ENCODE measurements around the gene DYNC1LI2.
A peak's percentile ranks its signal among the peaks of the same experiment; 100 is the strongest.

DYNC1LI2 gene

DNA sequence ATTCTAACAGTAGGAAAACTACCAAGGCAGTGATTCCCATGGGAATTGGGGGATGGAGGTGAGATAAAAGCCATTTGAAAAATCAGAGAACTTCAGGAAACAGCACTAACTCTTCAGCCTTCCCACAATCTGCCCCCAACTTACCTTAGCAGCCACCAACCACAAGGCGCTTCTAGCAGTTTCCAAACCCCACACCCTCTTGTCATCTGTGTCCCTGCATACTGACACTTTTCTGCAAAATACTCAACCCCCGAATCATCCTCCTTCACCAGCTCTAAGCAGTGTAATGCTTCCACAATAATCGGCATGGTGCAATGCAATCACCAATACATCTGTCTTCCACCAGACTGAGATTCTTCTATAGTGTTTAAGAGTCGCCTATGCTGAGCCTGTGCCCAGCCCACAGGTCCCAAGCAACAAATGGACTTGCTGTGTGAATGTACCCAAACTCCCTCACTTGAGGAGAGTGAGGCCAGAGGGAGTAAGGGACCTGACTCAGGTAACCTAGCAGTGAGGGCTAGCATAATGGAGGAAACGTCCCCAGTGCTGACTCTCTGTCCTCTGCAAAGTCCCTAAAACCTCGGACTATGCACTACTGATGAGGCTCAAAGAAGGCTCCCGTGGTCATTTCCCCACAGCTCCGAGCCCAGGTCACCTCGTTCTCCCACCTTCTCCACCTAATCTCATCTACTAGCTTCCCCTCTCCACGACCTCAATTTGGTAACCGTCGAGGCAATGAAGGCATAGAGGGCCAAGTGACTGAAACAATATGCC lies 943 bp downstream of the DYNC1LI2 start:
- H3K9ac ChIP-seq (ENCODE audit: low read length): peak overlapping the region; percentile 90
- peak overlapping the region; percentile 98 for H3K18ac ChIP-seq (ENCODE audit: low read depth in 1 of 2, low read length in 2 of 2)
- H3K4ac ChIP-seq (ENCODE audit: low read depth in 1 of 2, low read length in 2 of 2): peak overlapping the region; percentile 86 to 96
- no peak overlapping the region for H2AK5ac ChIP-seq (ENCODE audit: low read length, severe bottlenecking)
- H2BK15ac ChIP-seq (ENCODE audit: low read depth, poor library complexity, severe bottlenecking): no peak overlapping the region
- H3K79me1 ChIP-seq (replicated peaks; ENCODE audit: low read length, poor library complexity, severe bottlenecking): peaks cover 1% of the 10 kb centered on the region
- no peak overlapping the region for H4K8ac ChIP-seq (ENCODE audit: low read length)
- H2AFZ ChIP-seq (ENCODE audit: low read depth, low read length): no peak overlapping the region
- H2BK120ac ChIP-seq (ENCODE audit: low read depth, low read length): no peak overlapping the region
- WGBS: 24% methylated on average over 12 of the region's 12 CpGs
- H3K27ac ChIP-seq (ENCODE audit: low read length, poor library complexity, severe bottlenecking): no peak overlapping the region
- H3K23ac ChIP-seq (ENCODE audit: low read length in 2 of 2): peak overlapping the region in 1 of 2 experiments; percentile 94
- H3K4me2 ChIP-seq (ENCODE audit: low read length, poor library complexity, severe bottlenecking): peak overlapping the region; percentile 78
- H2BK5ac ChIP-seq (ENCODE audit: low read depth, low read length, poor library complexity, severe bottlenecking): no peak overlapping the region
- H4K91ac ChIP-seq (ENCODE audit: low read length): peak overlapping the region; percentile 96
- peak overlapping the region; percentile 97 to 98 for H3K4me3 ChIP-seq (ENCODE audit: insufficient read depth in 1 of 2, low read depth in 1 of 2, low read length in 2 of 2)
- no peaks in the 10 kb centered on the region for H3K27me3 ChIP-seq (ENCODE audit: control insufficient read depth in 1 of 2, insufficient read depth in 1 of 2, low read length in 2 of 2)
- peak; percentile 20 for DNase-seq
- no peaks in the 10 kb centered on the region for H3K9me3 ChIP-seq (ENCODE audit: control insufficient read depth, low read length)
- H3K14ac ChIP-seq (ENCODE audit: low read length in 2 of 2): peak overlapping the region in 1 of 2 experiments; percentile 73
- peaks cover 23 to 45% of the 10 kb centered on the region in 2 experiments for H3K36me3 ChIP-seq (ENCODE audit: control insufficient read depth in 1 of 2, insufficient read depth in 2 of 2, low read depth in 1 of 2, low read length in 2 of 2)
- H3K4me1 ChIP-seq (ENCODE audit: control insufficient read depth, insufficient read depth, low read depth, low read length): peaks cover 7% of the 10 kb centered on the region
- H2BK12ac ChIP-seq (ENCODE audit: low read length in 2 of 2): no peak overlapping the region

DNA sequence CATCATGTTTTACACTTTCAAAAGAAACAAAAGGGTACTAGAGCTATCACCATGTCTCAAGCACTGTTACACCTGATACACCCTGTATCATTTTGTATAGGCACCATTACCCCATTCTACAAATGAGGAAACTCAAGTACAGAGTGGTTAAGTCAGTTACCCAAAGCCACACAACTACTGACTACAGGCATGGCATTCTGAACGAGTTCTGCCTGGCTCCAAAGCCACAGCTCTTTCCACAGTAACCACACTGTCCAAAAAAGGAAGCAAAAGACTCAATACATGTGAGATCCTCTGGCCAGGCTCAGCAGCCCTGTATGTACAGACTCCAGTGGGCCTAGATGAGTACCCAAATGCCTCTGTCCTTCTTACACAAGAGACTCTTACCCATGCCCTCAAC lies 4.7 kb downstream of the DYNC1LI2 start:
- Histone ChIP-seq H4K8ac (ENCODE audit: low read length) (no peak overlapping the region), H2BK12ac (ENCODE audit: low read length in 2 of 2) (no peak overlapping the region), H2BK15ac (ENCODE audit: low read depth, poor library complexity, severe bottlenecking) (no peak overlapping the region), H3K79me1 (replicated peaks; ENCODE audit: low read length, poor library complexity, severe bottlenecking) (peaks cover 3% of the 10 kb centered on the region), H3K4me3 (ENCODE audit: insufficient read depth in 1 of 2, low read depth in 1 of 2, low read length in 2 of 2) (no peak overlapping the region), H3K23ac (ENCODE audit: low read length in 2 of 2) (no peak overlapping the region), H3K4me2 (ENCODE audit: low read length, poor library complexity, severe bottlenecking) (no peak overlapping the region), H2AK5ac (ENCODE audit: low read length, severe bottlenecking) (no peak overlapping the region), H3K14ac (ENCODE audit: low read length in 2 of 2) (no peak overlapping the region), H3K9ac (ENCODE audit: low read length) (peak overlapping the region; percentile 14), H2BK120ac (ENCODE audit: low read depth, low read length) (no peak overlapping the region), H4K91ac (ENCODE audit: low read length) (no peak overlapping the region), H3K27ac (ENCODE audit: low read length, poor library complexity, severe bottlenecking) (no peak overlapping the region), H3K27me3 (ENCODE audit: control insufficient read depth in 1 of 2, insufficient read depth in 1 of 2, low read length in 2 of 2) (no peaks in the 10 kb centered on the region), H3K36me3 (ENCODE audit: control insufficient read depth in 1 of 2, insufficient read depth in 2 of 2, low read depth in 1 of 2, low read length in 2 of 2) (peaks cover 47 to 77% of the 10 kb centered on the region in 2 experiments), H3K4me1 (ENCODE audit: control insufficient read depth, insufficient read depth, low read depth, low read length) (peaks cover 9% of the 10 kb centered on the region), H2BK5ac (ENCODE audit: low read depth, low read length, poor library complexity, severe bottlenecking) (no peak overlapping the region), H3K4ac (ENCODE audit: low read depth in 1 of 2, low read length in 2 of 2) (no peak overlapping the region), H3K9me3 (ENCODE audit: control insufficient read depth, low read length) (no peaks in the 10 kb centered on the region), H3K18ac (ENCODE audit: low read depth in 1 of 2, low read length in 2 of 2) (no peak overlapping the region), H2AFZ (ENCODE audit: low read depth, low read length) (no peak overlapping the region)
- DNase-seq: peak; percentile 23
- 71% methylated on average over 1 of the region's 1 CpG for WGBS

DNA sequence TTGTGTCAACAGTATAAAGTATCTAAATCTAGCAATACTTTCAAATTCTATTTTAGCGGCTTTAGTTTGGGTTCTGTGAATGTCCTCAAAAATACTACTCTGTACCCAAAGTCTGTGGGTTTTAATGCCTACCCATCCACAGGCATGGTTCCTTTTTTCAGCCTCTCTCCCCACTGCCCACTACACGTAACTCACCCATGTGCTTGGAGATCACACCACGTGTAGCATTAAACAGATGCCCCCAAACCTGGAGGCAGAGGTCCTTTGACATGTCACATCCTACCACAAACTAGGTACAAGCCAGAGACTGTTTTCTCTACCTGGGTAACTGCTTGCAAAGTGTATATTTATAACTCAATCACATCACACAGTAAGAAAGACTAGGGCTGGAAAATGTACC lies 5.4 kb downstream of the DYNC1LI2 start:
- peaks cover 11% of the 10 kb centered on the region for H3K4me1 ChIP-seq (ENCODE audit: control insufficient read depth, insufficient read depth, low read depth, low read length)
- DNase-seq: no peak

DNA sequence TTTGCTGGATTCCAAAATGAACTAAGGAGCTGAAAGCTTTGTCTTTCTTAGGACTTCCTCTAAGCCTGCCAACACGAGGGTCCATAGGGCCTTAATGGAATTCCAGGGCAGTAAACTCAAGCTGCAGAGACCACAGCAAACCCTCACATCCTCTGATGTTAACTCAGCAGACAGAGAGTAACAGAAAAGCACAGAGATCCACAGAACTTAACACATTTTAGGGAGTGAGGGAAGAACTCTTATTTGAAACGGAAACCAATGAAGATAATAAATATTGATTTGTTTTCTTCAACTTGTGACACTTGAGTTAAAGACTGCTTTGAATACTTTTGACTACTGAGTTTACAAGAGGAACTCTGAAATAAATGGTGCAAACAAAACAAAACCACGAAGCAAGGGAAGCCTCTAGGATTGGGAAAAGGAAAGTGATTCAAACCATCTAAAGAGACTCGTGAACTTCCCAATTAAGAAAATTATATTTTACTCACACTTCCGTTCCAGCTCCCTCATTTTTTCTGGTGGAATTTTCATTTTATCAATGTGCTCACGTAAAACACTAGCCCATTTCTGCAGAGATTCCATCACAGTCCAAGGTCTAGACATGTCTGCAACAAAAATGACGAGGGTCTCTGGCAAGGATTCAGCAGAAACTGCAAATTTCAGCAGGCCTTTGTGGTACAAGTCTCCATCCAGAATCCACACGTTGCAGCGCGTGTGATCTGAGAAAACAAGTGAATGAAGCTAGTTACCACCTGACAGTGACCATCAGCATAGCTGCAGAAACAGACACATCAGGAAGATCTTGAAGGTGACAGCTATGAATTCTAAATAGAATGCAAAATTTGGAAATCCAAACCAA lies 9.2 kb downstream of the DYNC1LI2 start:
- no peak overlapping the region for H2BK5ac ChIP-seq (ENCODE audit: low read depth, low read length, poor library complexity, severe bottlenecking)
- H2BK120ac ChIP-seq (ENCODE audit: low read depth, low read length): no peak overlapping the region
- peak overlapping the region in 1 of 2 experiments; percentile 32 for H3K4me3 ChIP-seq (ENCODE audit: insufficient read depth in 1 of 2, low read depth in 1 of 2, low read length in 2 of 2)
- H3K79me1 ChIP-seq (replicated peaks; ENCODE audit: low read length, poor library complexity, severe bottlenecking): peaks cover 12% of the 10 kb centered on the region
- peak overlapping the region; percentile 31 for H2AK5ac ChIP-seq (ENCODE audit: low read length, severe bottlenecking)
- no peak overlapping the region for H2BK15ac ChIP-seq (ENCODE audit: low read depth, poor library complexity, severe bottlenecking)
- no peak overlapping the region for H2BK12ac ChIP-seq (ENCODE audit: low read length in 2 of 2)
- peak; percentile 53 for DNase-seq
- H3K4me1 ChIP-seq (ENCODE audit: control insufficient read depth, insufficient read depth, low read depth, low read length): peaks cover 12% of the 10 kb centered on the region
- peaks cover 56 to 83% of the 10 kb centered on the region in 2 experiments for H3K36me3 ChIP-seq (ENCODE audit: control insufficient read depth in 1 of 2, insufficient read depth in 2 of 2, low read depth in 1 of 2, low read length in 2 of 2)
- no peak overlapping the region for H3K23ac ChIP-seq (ENCODE audit: low read length in 2 of 2)
- H4K91ac ChIP-seq (ENCODE audit: low read length): no peak overlapping the region
- 90% methylated on average over 9 of the region's 10 CpGs for WGBS
- no peaks in the 10 kb centered on the region for H3K9me3 ChIP-seq (ENCODE audit: control insufficient read depth, low read length)
- H3K27ac ChIP-seq (ENCODE audit: low read length, poor library complexity, severe bottlenecking): peak overlapping the region; percentile 79
- H3K4me2 ChIP-seq (ENCODE audit: low read length, poor library complexity, severe bottlenecking): no peak overlapping the region
- H2AFZ ChIP-seq (ENCODE audit: low read depth, low read length): no peak overlapping the region
- no peak overlapping the region for H3K4ac ChIP-seq (ENCODE audit: low read depth in 1 of 2, low read length in 2 of 2)
- no peak overlapping the region for H3K14ac ChIP-seq (ENCODE audit: low read length in 2 of 2)
- no peak overlapping the region for H4K8ac ChIP-seq (ENCODE audit: low read length)
- no peak overlapping the region for H3K18ac ChIP-seq (ENCODE audit: low read depth in 1 of 2, low read length in 2 of 2)
- no peaks in the 10 kb centered on the region for H3K27me3 ChIP-seq (ENCODE audit: control insufficient read depth in 1 of 2, insufficient read depth in 1 of 2, low read length in 2 of 2)
- H3K9ac ChIP-seq (ENCODE audit: low read length): peak overlapping the region; percentile 88

More for the DNA sequence above, 5.4 kb downstream of the DYNC1LI2 start:
- Histone ChIP-seq H4K91ac (ENCODE audit: low read length) (no peak overlapping the region), H3K4ac (ENCODE audit: low read depth in 1 of 2, low read length in 2 of 2) (no peak overlapping the region), H3K27ac (ENCODE audit: low read length, poor library complexity, severe bottlenecking) (no peak overlapping the region), H2BK15ac (ENCODE audit: low read depth, poor library complexity, severe bottlenecking) (no peak overlapping the region), H2BK120ac (ENCODE audit: low read depth, low read length) (no peak overlapping the region), H3K18ac (ENCODE audit: low read depth in 1 of 2, low read length in 2 of 2) (no peak overlapping the region), H3K4me3 (ENCODE audit: insufficient read depth in 1 of 2, low read depth in 1 of 2, low read length in 2 of 2) (no peak overlapping the region), H3K36me3 (ENCODE audit: control insufficient read depth in 1 of 2, insufficient read depth in 2 of 2, low read depth in 1 of 2, low read length in 2 of 2) (peaks cover 47 to 80% of the 10 kb centered on the region in 2 experiments), H3K9ac (ENCODE audit: low read length) (no peak overlapping the region), H3K9me3 (ENCODE audit: control insufficient read depth, low read length) (no peaks in the 10 kb centered on the region), H3K27me3 (ENCODE audit: control insufficient read depth in 1 of 2, insufficient read depth in 1 of 2, low read length in 2 of 2) (no peaks in the 10 kb centered on the region), H2BK5ac (ENCODE audit: low read depth, low read length, poor library complexity, severe bottlenecking) (no peak overlapping the region), H4K8ac (ENCODE audit: low read length) (no peak overlapping the region), H2AK5ac (ENCODE audit: low read length, severe bottlenecking) (no peak overlapping the region), H2BK12ac (ENCODE audit: low read length in 2 of 2) (no peak overlapping the region), H3K14ac (ENCODE audit: low read length in 2 of 2) (no peak overlapping the region), H3K79me1 (replicated peaks; ENCODE audit: low read length, poor library complexity, severe bottlenecking) (peaks cover 3% of the 10 kb centered on the region), H3K4me2 (ENCODE audit: low read length, poor library complexity, severe bottlenecking) (no peak overlapping the region), H2AFZ (ENCODE audit: low read depth, low read length) (no peak overlapping the region), H3K23ac (ENCODE audit: low read length in 2 of 2) (no peak overlapping the region)
- WGBS: 95% methylated on average over 3 of the region's 3 CpGs
